Measurements from ENCODE around the gene CCL11.

DNA sequence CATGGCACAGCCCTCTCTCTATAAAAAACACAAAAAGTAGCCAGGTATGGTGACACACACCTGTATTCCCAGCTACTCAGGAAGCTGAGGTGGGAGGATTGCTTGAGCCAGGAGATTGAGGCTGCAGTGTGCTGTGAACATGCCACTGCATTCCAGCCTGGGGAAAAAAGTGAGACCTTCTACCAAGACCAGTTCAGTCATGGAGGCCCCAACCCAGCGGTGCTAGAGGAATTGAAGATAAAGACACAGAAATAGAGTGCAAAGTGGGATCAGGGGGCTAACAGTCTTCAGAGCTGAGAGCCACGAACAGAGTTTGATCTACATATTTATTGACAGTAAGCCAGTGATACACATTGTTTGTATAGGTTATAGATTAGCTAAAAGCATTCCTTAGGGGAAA is 18.1 kb downstream of the CCL11 start:
- TF ChIP-seq POLR2A (IDR thresholded peaks at IDR 0.05): no peak
- TF ChIP-seq, protein P1, sequence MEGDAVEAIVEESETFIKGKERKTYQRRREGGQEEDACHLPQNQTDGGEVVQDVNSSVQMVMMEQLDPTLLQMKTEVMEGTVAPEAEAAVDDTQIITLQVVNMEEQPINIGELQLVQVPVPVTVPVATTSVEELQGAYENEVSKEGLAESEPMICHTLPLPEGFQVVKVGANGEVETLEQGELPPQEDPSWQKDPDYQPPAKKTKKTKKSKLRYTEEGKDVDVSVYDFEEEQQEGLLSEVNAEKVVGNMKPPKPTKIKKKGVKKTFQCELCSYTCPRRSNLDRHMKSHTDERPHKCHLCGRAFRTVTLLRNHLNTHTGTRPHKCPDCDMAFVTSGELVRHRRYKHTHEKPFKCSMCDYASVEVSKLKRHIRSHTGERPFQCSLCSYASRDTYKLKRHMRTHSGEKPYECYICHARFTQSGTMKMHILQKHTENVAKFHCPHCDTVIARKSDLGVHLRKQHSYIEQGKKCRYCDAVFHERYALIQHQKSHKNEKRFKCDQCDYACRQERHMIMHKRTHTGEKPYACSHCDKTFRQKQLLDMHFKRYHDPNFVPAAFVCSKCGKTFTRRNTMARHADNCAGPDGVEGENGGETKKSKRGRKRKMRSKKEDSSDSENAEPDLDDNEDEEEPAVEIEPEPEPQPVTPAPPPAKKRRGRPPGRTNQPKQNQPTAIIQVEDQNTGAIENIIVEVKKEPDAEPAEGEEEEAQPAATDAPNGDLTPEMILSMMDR (IDR thresholded peaks at IDR 0.05): no peak

All from Peyer's patch (tissue), 4 donors.